Measurements from ENCODE around the gene SLC46A1.
A peak's percentile ranks its signal among the peaks of the same experiment; 100 is the strongest.

SLC46A1 gene

DNA sequence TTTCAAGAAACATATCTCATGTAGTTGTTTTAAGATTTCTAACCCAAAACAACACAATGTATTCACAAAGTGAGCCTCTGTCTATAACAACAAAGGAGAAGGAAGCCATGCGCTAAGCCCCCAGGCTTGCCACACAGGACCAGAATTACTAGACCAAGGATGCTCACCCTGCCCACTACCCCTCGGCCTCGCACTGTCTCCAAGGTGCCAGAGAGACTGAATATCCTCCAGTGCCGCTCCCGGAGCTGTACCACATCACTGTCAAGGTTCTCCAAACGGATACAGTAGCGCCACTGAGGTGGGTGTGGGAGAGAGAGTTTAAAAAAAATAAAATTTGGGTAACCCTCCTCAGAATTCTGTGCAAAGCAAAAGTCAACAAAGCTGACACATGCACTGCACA is 55.7 kb downstream of the SLC46A1 start:
- DNase-seq (ENCODE audit: low spot score), result no peak

DNA sequence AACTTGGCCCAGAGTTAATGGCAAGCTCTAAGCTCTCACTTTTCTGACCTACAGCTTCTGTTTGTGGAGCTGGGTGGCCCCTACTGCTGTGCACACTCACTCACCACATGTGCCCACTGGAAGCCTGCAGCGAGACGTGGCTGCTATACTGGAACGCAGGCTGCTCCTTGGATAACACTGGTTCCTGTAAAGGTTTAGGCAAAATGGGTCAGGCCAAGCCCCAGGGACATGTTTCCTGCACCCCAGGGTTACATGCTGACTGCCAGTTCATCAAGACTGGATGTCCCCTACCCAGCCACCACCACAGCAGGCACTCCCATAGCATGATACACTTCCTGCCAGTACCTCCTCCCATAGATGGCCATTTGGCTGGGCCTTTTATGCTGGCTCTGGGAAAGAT is 57.0 kb downstream of the SLC46A1 start:
- DNase-seq (ENCODE audit: low spot score), result no peak

DNA sequence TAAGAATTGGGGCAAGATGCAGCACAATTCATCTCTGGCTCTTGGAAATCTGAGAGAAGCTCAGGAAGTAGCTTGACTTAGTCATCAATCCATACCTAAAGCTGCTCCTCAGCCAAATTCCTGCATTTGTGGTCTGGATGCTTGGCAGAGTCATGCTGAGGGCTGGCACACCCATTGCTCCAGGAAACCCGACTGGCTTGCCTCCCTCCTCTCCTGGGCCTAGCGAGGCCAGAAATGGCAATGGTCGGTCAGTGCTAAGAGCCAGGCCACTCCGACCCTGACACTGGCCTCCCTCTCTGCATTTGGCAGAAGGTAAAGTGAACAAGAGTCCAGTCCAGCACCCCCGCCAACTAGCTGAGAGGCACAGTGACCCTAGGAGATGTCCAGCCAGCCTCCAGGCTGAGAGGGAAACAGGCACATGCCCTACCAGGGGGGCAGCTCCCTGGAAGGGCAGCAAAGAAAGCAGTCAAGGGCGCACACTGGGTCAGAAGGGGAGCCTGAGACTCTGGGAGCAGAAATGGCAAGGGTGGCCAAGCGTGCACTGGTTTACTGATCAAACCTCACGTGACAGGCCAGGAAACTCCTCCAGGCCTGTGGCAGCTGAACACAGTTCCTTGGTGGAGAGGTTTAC is 58.6 kb downstream of the SLC46A1 start:
- DNase-seq (ENCODE audit: low spot score), result no peak

DNA sequence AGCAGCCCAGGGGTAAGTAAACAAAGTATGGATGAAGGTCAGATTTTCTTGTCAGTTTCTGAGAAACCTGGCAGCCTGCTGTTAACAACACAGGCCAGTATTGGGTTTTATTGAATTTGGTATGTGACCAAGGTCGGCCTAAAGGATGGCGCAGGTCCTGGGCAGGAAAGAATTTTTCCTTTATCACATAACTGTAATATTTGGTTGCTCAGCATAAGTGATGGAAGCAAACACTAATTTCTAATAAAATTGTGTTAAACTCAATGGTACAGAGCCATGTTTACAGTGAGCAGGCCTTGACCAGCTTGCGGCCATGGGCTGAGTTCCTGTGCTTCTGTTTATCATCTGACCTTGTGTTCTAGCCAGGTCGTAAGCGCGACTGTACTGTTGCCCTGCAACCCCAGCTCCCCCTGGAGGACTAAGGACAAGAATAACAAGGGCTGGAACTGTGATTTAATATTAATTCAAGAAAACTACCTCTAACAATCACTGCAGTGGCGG is 59.2 kb downstream of the SLC46A1 start:
- peak; percentile 24 for DNase-seq (ENCODE audit: low spot score)

DNA sequence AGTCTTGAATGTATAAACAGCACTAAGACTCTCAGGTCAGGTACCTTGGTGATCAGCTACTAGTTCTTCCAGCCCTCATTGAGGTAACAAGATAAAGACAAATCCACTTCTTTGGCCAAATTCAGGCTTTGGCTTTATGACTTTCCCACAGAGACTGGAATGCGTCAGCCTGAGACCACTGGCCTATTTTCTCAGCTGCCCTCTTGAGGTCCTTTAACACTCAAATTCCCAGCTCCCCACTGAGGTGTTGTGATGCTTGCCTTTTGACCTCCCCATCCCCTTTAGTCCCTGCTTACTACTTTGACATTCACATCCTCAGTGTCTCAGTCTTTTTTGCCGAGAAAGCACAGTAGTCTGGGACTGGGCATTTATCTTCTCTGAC is 59.8 kb downstream of the SLC46A1 start:
- no peak for DNase-seq (ENCODE audit: low spot score)

DNA sequence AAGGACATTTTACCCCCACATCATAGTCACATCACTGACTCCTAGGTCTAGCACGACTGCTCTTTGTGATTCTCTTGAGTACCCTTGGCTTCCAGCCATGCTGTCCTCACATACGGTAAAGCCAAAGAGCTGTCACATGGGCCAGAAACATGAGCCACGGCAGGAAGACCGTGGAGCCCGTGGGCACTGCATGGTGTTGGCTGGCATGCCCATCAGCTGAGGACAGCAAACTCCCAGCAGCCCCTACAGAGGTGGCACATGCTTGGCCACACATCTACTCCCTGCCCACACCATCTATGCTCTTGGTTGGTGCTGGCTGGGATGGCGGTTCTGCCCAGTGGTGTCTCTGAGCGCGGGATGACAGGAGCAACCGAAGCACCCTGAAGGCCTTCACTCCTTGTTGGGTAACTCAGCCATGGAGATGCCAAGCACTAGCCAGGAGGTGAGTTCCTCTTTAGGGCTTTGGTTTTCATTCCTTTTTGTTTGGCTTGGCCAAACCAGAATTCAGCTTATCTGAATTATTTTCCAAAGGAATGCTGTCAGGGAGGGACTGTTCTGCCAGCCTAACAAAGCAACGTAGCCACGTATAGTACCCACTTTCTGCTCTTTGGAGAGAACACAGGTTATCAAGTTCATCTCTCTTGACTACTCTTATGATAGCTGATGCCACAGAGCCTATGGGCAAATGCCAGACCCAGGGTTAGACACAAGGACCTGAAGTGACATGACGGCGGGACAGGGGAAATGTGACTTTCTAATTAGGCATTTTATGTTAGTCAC is 60.4 kb downstream of the SLC46A1 start:
- no peak for DNase-seq (ENCODE audit: low spot score)
